Mesothelial cell of epicardium (in vitro differentiated cells): Measurements from ENCODE around the gene CCNJ. TPM values are rescaled to one million over a fixed set of nuclear protein-coding genes. Genes with fewer than 3 reads are reported as not detected.
"Not testable (repeated sequence)": the region's sequence is repeated elsewhere in the genome, so short reads cannot be mapped to it uniquely, and the experiment has no call there.

Source experiments
- DNase-seq, 2 experiments: peaks; one replicate each; pipeline ENCODE4 v3.0.0; 2021; ENCODE audit warnings: low spot score in 2 of 2; ENCODE audit not compliant: unreplicated experiment in 2 of 2
- H3K27ac Mint-ChIP-seq: 2 replicates; pipeline ENCODE4 v1.8.0; 2021; ENCODE audit warnings: mixed read lengths
- H3K27me3 Mint-ChIP-seq: 2 replicates; pipeline ENCODE4 v1.8.0; 2021; ENCODE audit warnings: low read depth, mixed read lengths
- H3K36me3 Mint-ChIP-seq: 2 replicates; pipeline ENCODE4 v1.8.0; 2021; ENCODE audit warnings: mixed read lengths
- H3K4me1 Mint-ChIP-seq: 2 replicates; pipeline ENCODE4 v1.8.0; 2021; ENCODE audit warnings: mixed read lengths
- H3K4me3 Mint-ChIP-seq: 2 replicates; pipeline ENCODE4 v1.8.0; 2021; ENCODE audit warnings: mild to moderate bottlenecking, moderate library complexity, mixed read lengths
- H3K9me3 Mint-ChIP-seq: 2 replicates; pipeline ENCODE4 v1.8.0; 2021; ENCODE audit warnings: mixed read lengths
- CTCF ChIP-seq: fragments of 200-600 bp; sonication (generic); IDR thresholded peaks from one replicate; pipeline ENCODE4 v1.5.0; 2021; ENCODE audit warnings: antibody characterized with exemption; ENCODE audit not compliant: unreplicated experiment
- total RNA-seq: library from RNA; stranded (reverse); gene quantifications from 3 replicates; pipeline ENCODE4 v1.2.1, GENCODE V29; 2021

Gene CCNJ
- total RNA-seq, 1 donor from 2014 or later: 24.9 TPM

GRCh38 chr10:96047004-96047649 lies 3.7 kb downstream of the CCNJ start:
- peaks cover 37% of the 10 kb centered on the region for H3K4me1 Mint-ChIP-seq
- TF ChIP-seq CTCF: no peak
- no peak overlapping the region for H3K4me3 Mint-ChIP-seq
- H3K27me3 Mint-ChIP-seq: no peaks in the 10 kb centered on the region
- peaks cover 22% of the 10 kb centered on the region for H3K36me3 Mint-ChIP-seq
- no peak for DNase-seq
- H3K27ac Mint-ChIP-seq: no peak overlapping the region
- no peaks in the 10 kb centered on the region for H3K9me3 Mint-ChIP-seq

GRCh38 chr10:96047925-96048324 lies 4.5 kb downstream of the CCNJ start:
- not testable (repeated sequence) for H3K27ac Mint-ChIP-seq, DNase-seq, H3K4me3 Mint-ChIP-seq, H3K9me3 Mint-ChIP-seq, H3K27me3 Mint-ChIP-seq
- Mint-ChIP-seq H3K36me3 (peaks cover 26% of the 10 kb centered on the region), H3K4me1 (peaks cover 37% of the 10 kb centered on the region)

- H3K36me3 Mint-ChIP-seq: peaks cover 28% of the 10 kb centered on the region
- no peak overlapping the region for H3K4me3 Mint-ChIP-seq
- H3K27ac Mint-ChIP-seq: no peak overlapping the region
- no peak for TF ChIP-seq CTCF
- no peak for DNase-seq
- no peaks in the 10 kb centered on the region for H3K9me3 Mint-ChIP-seq
- H3K27me3 Mint-ChIP-seq: no peaks in the 10 kb centered on the region
- H3K4me1 Mint-ChIP-seq: peaks cover 44% of the 10 kb centered on the region
These were observed 6.0 kb downstream of the CCNJ start for GRCh38 chr10:96049340-96049739.

DNA sequence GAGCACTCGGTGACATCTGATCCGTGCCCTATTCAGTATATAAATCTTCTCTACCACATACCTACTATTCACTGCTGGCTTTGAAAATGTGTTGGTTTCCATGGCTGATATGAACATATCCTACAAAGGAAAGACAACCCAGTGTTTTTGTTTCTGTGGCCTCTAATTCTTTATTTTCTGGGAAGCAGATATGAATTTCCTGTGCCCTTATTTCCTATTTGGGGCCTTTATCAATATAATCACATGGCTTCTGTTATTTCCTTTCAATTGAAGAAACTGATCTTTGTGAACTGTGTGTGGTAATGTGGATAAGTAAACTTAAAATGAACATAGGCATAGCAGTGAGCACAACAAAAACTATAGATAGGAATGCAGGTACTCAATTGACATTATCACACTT lies 10.6 kb downstream of the CCNJ start:
- Mint-ChIP-seq H3K27me3 (no peaks in the 10 kb centered on the region), H3K4me1 (peaks cover 27% of the 10 kb centered on the region), H3K27ac (peak overlapping the region; percentile 1), H3K9me3 (no peaks in the 10 kb centered on the region), H3K4me3 (no peak overlapping the region), H3K36me3 (peaks cover 44% of the 10 kb centered on the region)
- TF ChIP-seq CTCF: no peak
- DNase-seq: no peak

GRCh38 chr10:96056787-96057186 lies 13.4 kb downstream of the CCNJ start:
- H3K9me3 Mint-ChIP-seq: no peaks in the 10 kb centered on the region
- H3K4me1 Mint-ChIP-seq: peaks cover 24% of the 10 kb centered on the region
- H3K27ac Mint-ChIP-seq: no peak overlapping the region
- no peak for TF ChIP-seq CTCF
- no peak for DNase-seq
- no peaks in the 10 kb centered on the region for H3K27me3 Mint-ChIP-seq
- peaks cover 53% of the 10 kb centered on the region for H3K36me3 Mint-ChIP-seq
- no peak overlapping the region for H3K4me3 Mint-ChIP-seq

- no peak for DNase-seq
- no peaks in the 10 kb centered on the region for H3K4me1 Mint-ChIP-seq
These were observed 17.8 kb downstream of the CCNJ start for GRCh38 chr10:96061232-96061631.

More at GRCh38 chr10:96061232-96061631, 17.8 kb downstream of the CCNJ start:
- no peak for TF ChIP-seq CTCF
- H3K9me3 Mint-ChIP-seq: no peaks in the 10 kb centered on the region
- H3K27me3 Mint-ChIP-seq: no peaks in the 10 kb centered on the region
- no peak overlapping the region for H3K27ac Mint-ChIP-seq
- H3K36me3 Mint-ChIP-seq: peaks cover 52% of the 10 kb centered on the region
- no peak overlapping the region for H3K4me3 Mint-ChIP-seq
